HG02759 (cell line): ENCODE results near the gene TEX264.

Experiments used
- ATAC-seq: cut with Tn5 transposase; IDR thresholded peaks from one replicate; pipeline ENCODE4 v1.9.1; 2021; ENCODE audit warnings: mild to moderate bottlenecking, moderate library complexity; ENCODE audit not compliant: unreplicated experiment

The TEX264 gene

DNA sequence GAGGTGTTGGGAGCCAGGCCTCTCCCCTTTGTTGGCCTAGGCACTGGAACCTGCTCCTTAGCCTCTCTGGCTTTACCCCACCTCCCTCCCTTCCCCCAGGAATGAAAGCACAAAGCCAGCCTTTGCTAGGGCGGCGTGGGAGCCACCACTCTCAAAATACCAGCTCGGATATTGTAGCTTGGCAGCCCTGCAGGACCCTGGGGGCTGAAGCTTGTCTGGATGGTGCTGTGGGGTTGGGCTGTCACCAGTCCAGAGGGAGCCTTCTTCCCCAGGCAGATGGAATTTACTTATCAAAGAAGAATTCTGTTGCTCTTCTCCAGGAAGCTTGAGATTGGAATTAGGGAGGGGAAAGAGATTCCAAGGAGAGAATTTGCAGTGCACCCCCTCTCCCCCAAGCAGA is 20.9 kb downstream of the TEX264 start:
- ATAC-seq = no peak

DNA sequence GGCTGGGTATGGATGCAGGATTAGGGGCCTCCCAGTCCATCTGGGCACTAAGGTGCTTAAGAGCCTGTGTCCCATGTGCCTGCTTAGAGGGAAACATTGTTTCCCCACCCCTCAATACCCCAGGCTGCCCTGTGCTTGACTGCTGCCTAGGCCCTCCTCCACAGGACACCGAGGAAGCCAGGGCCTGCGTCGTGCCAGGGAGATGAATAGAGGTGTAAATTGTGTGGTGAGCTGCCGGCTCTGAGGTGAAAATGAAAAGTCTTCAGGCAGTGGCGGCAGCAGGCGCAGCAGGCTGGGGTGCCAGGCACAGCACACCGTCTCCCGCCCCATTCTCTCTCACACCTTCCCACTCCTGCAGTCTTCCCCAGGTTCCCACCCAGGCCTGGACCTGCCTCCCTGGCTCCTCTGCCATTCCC is 21.9 kb downstream of the TEX264 start:
- ATAC-seq = no peak

DNA sequence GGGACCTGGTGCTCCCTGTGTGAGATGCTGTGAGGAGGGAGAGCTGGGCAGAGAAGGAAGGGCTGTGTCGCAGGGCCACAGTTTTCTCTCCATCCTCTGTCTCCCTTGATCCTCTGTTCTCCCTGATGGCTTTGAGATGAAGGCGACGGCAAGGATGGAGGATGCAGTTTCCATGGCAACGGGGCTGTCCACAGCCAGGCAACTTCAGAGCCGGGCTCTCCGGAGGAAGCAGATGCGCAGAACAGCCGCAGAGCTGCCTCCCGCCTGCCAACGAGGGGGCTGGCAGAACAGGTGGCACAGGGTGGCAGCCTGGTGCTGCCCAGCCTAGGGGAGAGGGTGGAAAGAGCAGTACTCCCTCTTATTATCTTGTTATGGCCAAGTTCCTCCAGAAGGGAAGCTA is 25.9 kb downstream of the TEX264 start:
- ATAC-seq = no peak

DNA sequence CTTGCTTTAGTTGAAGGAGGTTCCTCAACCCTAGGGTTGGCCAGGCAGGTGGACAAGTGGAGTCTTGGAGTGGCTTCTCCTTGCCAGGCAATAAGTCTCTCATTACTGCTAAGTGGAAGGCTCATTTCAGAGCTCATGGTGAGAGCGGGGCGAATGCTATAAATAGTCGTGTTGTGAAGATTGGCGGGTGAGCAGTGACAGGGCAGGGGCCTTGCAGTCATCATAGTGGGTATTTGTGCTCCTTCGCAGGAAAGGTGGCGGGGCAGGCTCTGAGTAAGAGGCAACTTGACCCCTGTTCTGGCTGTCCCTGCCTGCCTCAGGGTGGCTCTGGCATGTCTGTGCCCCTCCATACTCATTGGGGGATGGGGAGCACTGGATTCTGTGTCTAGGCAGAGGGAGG is 27.2 kb downstream of the TEX264 start:
- no peak for ATAC-seq

DNA sequence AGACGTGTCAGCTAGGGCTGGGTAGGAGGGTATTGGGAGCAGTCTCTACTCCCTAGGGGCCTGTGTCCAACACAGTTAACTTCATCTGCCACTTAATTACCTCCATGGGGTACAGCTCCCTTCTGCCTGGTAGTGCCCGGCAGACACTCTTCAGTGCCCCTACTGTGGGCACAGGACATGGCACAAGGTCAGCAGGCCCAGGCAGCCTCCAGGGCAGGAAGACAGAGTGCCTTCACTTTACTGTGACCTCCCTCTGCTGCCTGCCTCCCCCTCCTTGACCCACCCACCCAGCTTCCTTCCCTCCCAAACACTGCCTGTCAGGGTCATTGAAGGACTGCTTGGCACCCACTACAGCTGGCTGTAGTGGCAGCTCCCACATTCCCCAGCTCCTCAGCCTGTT is 29.4 kb downstream of the TEX264 start:
- ATAC-seq = no peak

DNA sequence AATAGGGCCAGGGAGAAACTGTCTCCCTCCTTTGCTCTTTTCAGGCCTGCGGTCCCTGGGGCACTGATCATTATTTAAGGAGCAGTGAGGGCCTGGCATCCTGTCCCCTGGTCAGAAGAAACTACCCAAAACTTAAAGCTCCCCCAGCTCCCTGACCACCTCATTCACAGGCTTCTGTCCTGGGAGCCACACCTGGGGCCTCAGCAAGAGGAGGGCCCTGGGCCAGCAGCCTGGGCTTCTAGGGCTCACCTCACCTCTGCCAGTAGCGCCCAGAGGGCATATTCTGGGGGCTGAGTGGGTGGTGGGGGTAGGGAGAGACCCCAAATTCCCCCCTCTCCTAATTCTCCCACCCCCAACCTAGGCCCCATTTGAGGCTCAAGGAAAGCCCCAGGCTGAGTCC is 31.1 kb downstream of the TEX264 start:
- no peak for ATAC-seq

DNA sequence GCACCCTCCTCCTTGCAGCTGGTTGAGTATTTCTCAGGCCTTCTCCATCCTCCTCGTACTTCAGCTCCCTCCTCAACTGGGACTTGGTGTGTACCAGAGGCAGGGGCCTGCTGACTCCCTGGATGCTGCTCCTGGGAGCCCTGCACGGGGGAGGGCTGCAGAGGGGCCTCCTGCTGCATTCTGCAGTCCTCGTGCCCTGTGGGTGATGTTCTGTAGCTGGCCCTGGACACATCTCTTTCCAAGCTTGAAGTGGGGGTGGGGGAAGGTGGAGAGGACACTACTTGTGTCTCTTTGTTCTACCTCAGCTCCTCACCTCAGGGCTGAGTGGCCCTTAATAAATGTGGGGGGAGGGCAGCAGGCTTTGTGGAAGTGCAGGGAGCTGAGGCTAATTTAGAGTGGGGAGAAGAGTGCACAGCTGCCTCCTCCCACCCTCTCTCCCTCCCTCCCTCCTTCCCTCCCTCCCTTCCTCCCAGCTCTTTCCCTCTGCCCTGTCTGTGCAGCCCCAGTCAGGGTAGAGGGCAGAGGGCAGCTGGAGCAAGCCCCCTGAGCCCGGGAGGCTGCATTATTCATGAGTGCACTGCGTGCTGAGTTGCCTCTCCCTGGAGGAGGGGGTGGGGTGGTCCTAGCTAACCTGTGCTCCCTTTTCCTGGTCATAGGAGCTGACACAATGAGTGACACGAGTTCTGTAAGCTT is 32.2 kb downstream of the TEX264 start:
- ATAC-seq = no peak

DNA sequence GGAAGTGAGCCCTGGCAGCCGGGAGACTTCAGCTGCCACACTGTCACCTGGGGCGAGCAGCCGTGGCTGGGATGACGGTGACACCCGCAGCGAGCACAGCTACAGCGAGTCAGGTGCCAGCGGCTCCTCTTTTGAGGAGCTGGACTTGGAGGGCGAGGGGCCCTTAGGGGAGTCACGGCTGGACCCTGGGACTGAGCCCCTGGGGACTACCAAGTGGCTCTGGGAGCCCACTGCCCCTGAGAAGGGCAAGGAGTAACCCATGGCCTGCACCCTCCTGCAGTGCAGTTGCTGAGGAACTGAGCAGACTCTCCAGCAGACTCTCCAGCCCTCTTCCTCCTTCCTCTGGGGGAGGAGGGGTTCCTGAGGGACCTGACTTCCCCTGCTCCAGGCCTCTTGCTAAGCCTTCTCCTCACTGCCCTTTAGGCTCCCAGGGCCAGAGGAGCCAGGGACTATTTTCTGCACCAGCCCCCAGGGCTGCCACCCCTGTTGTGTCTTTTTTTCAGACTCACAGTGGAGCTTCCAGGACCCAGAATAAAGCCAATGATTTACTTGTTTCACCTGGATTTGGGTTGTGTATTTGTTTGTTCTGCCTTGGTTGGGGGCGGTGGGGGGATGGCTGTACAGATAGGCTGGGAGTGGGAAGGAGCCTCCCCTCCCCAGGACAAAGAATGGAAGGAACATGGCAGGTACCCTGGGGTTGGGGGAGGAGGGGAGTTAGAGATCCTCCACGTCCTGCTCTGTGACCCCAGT is 32.9 kb downstream of the TEX264 start:
- no peak for ATAC-seq

DNA sequence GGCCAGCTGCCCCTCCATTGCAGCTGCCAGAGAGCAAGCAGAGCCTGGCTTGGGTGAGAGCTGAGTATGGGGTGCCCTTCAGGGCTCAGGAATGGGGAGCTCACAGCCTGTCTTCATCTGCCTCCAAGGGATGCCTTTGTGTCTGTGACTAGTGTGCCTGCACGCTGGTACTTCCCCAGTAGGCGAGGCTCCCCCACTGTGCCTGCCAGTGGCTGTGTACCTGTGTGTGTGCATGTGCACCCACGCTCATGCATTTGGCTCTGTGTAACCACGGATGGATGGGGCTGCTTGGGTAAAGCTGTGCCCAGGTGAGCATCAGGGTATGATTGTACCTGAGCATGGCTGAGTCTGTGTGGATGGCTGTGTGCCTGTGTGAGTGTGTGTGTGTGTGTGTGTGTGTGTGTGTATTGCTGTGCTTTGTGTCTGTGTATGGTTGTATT is 33.5 kb downstream of the TEX264 start:
- ATAC-seq = no peak

DNA sequence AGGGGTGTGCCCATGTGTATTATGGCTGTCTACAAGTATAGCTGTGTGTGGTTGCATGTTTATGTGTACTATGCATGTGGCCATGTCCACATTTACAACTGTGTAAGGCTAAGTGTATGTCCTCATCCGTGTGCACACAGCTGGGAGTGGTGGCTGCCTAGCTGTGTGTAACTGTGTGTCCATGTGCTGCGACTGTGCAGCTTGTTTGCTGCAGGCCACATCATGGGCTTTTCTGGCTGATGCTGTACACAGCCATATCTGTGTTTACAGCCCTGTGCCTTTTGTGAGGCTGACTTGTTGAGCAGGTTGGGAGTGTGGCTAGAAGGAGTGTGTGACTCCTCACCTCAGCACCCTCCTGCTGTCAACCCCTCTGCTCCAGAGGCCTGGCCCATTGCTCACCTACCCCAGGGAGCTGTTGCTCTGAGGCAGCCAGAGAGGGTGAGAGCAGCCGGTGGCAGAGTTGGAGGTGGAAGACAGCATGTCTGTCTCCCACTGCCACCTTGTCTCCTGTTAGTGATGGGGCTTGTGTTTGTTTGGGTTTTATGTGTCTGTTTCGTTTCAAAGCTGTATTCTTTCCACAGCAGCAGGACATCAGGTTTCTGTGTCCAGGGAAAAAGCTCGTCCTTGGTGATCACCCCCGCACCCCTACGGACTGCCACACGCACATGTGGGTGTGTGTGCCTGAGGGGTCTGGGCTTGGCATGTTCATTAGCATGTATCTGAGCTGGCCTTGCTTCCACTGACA is 34.4 kb downstream of the TEX264 start:
- ATAC-seq = no peak

DNA sequence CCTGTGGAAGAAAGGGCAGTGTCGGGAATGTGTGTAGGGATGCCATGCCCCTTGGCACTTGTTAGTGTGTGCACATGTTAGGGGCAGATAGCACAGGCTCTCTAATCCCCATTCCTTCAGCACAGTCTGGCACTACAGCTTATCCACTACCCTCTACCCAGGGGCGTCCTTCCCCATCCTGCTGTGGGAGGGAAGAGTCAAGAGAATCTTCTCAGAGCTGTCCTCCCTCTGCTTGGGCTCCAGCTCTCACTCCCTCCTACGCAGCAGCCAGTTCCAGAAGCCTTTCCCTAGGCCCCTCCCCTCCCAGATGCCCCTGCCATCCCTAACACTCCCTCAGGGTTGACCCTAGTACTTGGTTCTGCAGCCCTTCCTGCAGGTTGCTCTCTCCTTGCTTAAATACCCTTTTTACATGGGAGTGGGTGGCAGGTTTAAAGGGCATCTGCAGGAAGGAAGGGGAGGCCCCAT is 35.0 kb downstream of the TEX264 start:
- ATAC-seq = no peak

DNA sequence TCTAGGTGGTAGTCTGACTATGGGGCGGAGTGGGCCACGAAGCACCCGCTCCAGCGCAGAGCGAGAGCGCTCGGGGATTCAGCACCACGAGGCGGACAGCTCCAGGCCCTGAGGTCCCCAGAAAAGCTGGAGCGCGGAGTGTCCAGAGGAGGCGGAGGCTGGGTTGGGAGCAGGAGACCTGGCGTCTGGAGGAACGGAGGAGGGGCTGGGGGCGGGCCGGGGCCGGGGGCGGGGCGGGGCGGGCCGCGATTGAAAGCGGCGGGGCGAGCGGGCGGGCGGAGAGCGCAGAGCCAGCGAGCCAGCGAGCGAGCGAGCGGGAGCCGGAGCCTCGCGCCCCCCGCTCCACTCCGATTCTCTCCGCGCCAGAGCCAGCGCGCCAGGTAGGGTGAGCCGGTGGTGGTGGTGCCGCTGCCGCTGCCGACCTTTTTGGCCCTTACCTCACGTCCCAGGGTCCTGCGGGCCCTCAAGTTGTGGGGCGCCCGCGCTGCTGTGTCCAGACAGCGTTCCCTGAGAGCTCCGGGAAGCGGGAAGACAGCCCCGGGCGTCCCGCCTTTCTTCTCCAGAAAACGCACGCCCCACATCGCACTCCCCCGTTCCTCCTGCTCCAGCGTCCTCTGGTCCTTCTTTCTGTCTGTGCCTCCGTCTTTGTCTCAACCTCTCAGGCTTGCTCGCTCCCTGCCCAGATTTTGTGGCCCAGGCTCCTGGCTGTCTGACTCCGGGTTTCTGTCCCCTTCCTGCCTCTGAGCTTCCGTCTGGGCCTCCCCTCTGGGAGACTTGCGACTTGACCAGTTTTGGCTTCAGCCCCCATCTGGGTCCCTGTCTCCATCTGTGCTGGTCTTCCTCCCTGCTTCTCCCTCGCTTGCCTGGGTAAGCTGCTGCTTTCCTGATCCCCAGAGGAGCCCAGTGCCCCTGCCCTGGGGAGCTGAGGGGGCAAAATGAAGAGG is 36.0 kb downstream of the TEX264 start, which contains the start of gene GRM2:
GRM2 (plus strand) TSS at position 281 of the 944 bp plus-strand sequence. CDS start 1,916 bp downstream, outside the sequence.
- no peak for ATAC-seq

DNA sequence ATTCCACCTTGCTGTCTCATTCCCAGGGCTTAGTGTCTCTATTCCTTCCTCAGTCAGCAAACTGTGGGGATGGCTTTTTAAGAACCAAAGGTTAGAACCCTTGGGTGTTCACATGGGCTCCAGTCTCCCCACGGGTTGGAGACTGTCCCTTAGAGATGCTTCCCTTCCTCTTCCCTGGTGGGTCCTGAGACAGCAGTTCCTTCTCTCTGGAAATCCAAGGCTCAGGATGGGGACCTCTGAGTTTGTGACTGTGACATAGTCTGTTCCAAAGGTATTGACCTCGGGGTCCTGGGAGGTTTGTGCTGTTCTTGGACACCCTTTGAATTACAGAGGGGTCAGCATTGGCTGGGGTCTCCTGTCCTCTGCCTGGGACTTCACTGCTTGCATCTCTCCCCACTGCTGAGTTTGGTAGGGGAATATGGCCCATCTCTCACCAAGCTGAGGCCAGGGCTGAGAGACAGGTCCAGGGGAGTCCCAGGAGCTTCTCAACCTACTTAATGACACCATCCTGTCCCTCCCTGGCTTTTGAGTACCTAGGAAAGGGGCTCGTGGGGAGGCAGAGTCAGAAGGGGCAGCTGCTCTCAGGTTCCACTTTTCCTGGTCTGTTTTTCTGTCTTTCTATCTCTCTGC is 37.3 kb downstream of the TEX264 start:
- ATAC-seq = no peak

DNA sequence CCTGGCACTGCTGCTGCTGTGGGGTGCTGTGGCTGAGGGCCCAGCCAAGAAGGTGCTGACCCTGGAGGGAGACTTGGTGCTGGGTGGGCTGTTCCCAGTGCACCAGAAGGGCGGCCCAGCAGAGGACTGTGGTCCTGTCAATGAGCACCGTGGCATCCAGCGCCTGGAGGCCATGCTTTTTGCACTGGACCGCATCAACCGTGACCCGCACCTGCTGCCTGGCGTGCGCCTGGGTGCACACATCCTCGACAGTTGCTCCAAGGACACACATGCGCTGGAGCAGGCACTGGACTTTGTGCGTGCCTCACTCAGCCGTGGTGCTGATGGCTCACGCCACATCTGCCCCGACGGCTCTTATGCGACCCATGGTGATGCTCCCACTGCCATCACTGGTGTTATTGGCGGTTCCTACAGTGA is 38.0 kb downstream of the TEX264 start:
- ATAC-seq = no peak

DNA sequence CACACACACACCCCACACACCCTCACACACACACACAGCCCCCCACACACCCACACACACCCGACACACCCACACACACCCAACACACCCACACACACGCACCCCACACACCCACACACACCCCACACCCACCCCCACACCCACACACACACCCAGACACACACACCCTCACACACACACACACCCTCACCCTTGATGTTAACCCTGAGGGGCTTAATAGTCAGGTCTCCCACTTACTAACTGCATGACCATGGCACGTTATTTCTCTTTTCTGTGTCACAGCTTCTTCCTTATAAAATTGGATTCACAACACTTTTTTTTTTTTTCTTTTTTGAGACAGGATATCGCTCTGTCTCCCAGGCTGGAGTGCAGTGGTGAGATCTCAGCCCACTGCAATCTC is 38.6 kb downstream of the TEX264 start:
- ATAC-seq = no peak

DNA sequence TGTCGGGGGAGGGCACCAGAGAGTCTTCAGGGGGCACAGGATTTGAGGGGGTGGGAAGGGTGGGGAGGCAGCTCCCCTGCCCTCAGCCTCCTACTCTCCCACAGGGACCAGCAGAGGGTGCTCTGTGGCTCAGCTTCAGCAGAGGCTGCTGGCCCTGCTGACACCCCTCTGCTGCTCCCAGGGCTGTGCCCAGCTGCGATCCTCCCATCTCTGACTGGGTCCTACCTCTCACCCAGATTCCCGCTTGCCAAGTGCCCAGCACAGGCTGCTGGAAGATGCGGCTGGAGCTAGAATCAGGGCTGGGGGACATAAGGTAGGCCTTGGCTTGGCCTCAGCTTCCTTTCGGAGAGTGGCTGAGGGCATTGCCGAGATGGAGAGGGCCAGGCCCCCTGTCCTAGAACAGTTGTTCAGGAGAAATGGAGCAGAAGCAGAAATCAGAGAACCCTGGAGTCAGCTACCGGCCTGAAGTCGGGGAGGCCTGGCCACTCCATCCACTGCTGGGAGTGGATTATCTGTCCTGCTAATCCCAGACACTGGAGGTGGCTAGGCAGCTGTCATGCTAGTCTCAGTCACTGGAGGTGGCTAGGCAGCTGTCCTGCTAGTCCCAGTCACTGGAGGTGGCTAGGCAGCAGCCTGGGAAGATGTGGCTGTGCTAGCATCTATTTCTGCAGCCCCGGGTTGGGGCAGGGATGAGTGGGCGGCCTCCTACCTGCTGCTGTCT is 39.7 kb downstream of the TEX264 start:
- ATAC-seq = no peak

DNA sequence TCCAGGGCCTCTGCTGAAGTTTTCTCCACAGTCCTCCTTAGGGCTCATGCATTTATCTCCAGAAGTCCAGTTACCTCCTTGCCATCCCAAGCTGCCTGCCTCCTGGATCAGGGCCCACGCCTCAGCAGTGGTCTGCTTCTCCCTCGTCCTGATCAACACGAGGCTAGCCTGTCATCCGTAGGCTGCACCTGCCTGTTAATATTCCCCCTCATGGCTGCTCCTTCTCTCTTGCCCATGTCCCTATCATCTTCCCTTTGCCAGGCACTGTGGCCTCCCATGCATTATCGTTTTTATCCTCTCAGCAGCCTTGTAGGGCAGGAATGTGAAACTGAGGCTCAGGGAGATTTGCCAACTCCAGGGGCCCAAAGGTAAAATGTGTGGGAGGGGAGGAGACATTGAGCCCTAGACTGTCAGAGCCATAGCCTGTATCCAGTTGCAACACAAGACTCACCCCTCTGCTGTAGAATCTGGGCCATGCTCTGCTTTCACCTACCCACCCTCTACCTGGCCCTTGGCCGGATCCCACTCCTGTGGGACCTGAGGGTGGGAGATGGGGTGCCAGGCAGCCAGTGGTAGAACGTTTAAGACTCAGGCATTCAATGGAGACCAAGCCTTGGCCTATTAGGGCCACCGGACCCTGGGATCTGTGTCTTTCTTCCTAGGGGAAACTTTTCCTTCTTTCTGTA is 40.4 kb downstream of the TEX264 start:
- ATAC-seq = no peak

DNA sequence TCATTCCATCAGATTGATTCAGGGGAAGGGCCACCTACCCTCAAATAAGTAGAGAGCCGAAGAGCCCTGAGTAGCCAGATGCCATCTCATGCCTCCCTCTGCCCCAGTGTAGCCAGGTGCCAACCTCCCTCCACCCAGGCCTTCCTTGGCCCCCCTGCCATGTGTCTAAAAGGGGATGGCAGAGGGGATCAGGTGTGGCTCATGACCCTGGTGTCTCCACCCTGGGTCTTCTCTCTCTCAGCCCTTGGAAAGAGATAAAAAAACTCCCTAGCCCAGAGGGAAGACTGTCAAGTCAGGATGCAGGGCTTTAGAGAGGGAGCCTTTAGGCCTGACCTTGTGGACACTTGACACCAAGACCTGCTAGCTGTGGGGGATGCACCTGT is 41.0 kb downstream of the TEX264 start:
- ATAC-seq = no peak

DNA sequence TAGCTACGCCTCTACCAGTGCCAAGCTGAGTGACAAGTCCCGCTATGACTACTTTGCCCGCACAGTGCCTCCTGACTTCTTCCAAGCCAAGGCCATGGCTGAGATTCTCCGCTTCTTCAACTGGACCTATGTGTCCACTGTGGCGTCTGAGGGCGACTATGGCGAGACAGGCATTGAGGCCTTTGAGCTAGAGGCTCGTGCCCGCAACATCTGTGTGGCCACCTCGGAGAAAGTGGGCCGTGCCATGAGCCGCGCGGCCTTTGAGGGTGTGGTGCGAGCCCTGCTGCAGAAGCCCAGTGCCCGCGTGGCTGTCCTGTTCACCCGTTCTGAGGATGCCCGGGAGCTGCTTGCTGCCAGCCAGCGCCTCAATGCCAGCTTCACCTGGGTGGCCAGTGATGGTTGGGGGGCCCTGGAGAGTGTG is 41.5 kb downstream of the TEX264 start:
- no peak for ATAC-seq
